DMS79 (cell line): Measurements from ENCODE around the gene OR13H1.
"Not testable (repeated sequence)": the region's sequence is repeated elsewhere in the genome, so short reads cannot be mapped to it uniquely, and the experiment has no call there.

Experiments used
- DNase-seq: peaks from one replicate; lab custom pipeline; 2025; lab: John Stamatoyannopoulos, UW

Gene OR13H1

GRCh38 chrX:131543774-131544173 lies at the start of gene OR13H1:
Gene OR13H1, plus strand, starts transcription at chrX:131544074. Its CDS starts 0 bp downstream, at chrX:131544074.
- no peak for DNase-seq

GRCh38 chrX:131501556-131501955 lies 42.3 kb upstream of the OR13H1 start:
- not testable (repeated sequence) for DNase-seq

GRCh38 chrX:131513159-131513914 lies 30.5 kb upstream of the OR13H1 start:
- DNase-seq, result no peak

- no peak for DNase-seq
Measured at GRCh38 chrX:131521824-131522223, 22.1 kb upstream of the OR13H1 start.

- DNase-seq, result no peak
Measured at GRCh38 chrX:131544218-131544617, 344 bp downstream of the OR13H1 start.

- no peak for DNase-seq
Measured at GRCh38 chrX:131549011-131549410, 5.1 kb downstream of the OR13H1 start.

GRCh38 chrX:131552453-131552852 lies 8.6 kb downstream of the OR13H1 start:
- DNase-seq, result not testable (repeated sequence)

- DNase-seq, result no peak
Measured at GRCh38 chrX:131558562-131558961, 14.7 kb downstream of the OR13H1 start.

- DNase-seq, result no peak
Measured at GRCh38 chrX:131564553-131565229, 20.8 kb downstream of the OR13H1 start.

GRCh38 chrX:131565909-131566308 lies 22.0 kb downstream of the OR13H1 start:
- DNase-seq, result no peak

- DNase-seq, result no peak
Measured at GRCh38 chrX:131571348-131571747, 27.5 kb downstream of the OR13H1 start.

- DNase-seq, result no peak
Measured at GRCh38 chrX:131572372-131573014, 28.6 kb downstream of the OR13H1 start.

GRCh38 chrX:131577413-131577812 lies 33.5 kb downstream of the OR13H1 start:
- DNase-seq, result no peak

- no peak for DNase-seq
Measured at GRCh38 chrX:131577999-131578734, 34.3 kb downstream of the OR13H1 start.

GRCh38 chrX:131578735-131579367 lies 35.0 kb downstream of the OR13H1 start:
- not testable (repeated sequence) for DNase-seq

- DNase-seq, result no peak
Measured at GRCh38 chrX:131588995-131589394, 45.1 kb downstream of the OR13H1 start.
